Glutamatergic neuron (in vitro differentiated cells): Measurements from ENCODE around the gene CFC1. TPM values are rescaled to one million over a fixed set of nuclear protein-coding genes. Genes with fewer than 3 reads are reported as not detected.

ENCODE experiments used
- total RNA-seq: library from RNA; stranded (reverse); fragmentation: NEBNext Ultra II Directional; extraction: Animal tissue kit (Norgen Biotek cat#: 25700); gene quantifications from one replicate; pipeline ENCODE4 v1.2.1, GENCODE V29; 2021; ENCODE audit not compliant: unreplicated experiment

Gene CFC1
- total RNA-seq, 1 donor from 2014 or later: 1.8 TPM

Other genes with a start within 250 kb of the CFC1 start
- gene PTPN18, start 243.5 kb downstream of the CFC1 start, total RNA-seq: 78.5 TPM
- 1.4 TPM for gene POTEI, start 90.2 kb downstream of the CFC1 start, total RNA-seq
- gene CFC1B, start 78.4 kb downstream of the CFC1 start, total RNA-seq: not detected
- gene POTEJ, start 11.9 kb upstream of the CFC1 start, total RNA-seq: not detected
- gene GPR148, start 129.5 kb upstream of the CFC1 start, total RNA-seq: not detected
- gene AMER3, start 156.0 kb upstream of the CFC1 start, total RNA-seq: 20.6 TPM
- 6.1 TPM for gene ARHGEF4, start 237.3 kb upstream of the CFC1 start, total RNA-seq